Activated CD4-positive, alpha-beta T cell treated with anti-CD3 and anti-CD28 coated beads, Interleukin-2, Interleukin-6, amounts not matched to agents 100 ng/mL and 50 ng/mL, durations not matched to agents 16 hours and 8 hours (primary cell): ENCODE results near the gene ADAMTS8.
A peak's percentile ranks its signal among the peaks of the same experiment; 100 is the strongest.

Experiments
- DNase-seq: peaks from one replicate; pipeline ENCODE4 v3.0.0-alpha.2; 2020

The ADAMTS8 gene

GRCh38 chr11:130391711-130392110 lies 36.7 kb downstream of the ADAMTS8 start:
- no peak for DNase-seq

DNA sequence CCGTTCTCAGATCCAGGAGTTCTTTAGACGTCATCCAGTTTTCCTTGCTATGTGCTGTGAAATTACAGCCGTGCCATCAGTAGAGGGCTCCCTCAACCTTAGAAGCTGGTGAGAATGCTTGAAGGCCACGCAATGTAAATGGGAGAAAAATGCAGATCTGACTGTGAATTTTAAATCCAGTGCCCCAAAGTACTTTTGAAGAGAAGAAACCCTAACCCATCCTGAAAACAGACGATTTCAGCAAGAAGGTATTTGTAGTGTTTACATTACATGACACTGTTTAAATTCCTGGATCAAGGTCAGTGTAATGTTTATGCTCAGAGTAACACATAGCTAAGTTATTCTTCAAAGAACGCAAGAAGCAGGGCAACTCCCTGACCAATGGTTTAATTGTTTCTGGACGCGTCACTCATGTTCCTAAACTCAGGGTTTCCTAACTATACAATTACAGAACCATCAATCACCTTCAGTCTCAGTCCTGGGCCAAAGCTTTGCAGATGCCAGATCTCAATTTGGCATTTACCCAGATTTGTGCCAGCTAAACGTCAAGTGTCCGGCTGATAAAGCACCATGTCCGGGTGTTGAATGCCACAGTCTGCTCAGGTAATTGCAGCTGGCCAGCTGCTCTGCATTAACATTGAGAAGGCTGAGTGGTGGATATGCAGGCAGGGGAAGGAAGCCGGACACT lies 38.2 kb downstream of the ADAMTS8 start:
- DNase-seq = no peak

GRCh38 chr11:130389335-130389935 lies 39.0 kb downstream of the ADAMTS8 start:
- no peak for DNase-seq

- peak; percentile 25 for DNase-seq
Observed at GRCh38 chr11:130388607-130389205, 39.7 kb downstream of the ADAMTS8 start.

GRCh38 chr11:130386056-130386455 lies 42.4 kb downstream of the ADAMTS8 start:
- no peak for DNase-seq

- no peak for DNase-seq
Observed at GRCh38 chr11:130383344-130384211, 44.8 kb downstream of the ADAMTS8 start.

DNA sequence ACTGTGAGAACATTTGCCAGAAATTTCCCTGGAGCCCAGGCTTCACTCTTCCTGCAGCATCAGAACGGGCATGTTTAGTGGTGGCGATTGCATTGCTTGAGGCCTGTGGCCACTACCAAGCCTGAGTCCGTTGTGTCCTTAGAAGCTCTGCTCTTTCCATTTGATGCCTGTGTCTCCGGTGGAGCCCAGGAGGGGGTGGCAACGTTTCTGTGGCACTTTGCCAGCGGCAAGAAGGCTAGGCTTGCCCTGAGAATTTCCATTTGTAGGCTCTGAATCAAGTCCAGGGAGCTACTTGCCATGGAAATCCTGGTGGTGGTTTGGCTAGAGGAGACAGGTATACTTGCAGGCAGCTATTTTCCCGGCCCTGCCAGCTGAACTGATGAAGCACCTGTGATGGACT lies 47.1 kb downstream of the ADAMTS8 start:
- DNase-seq = no peak

GRCh38 chr11:130380778-130381177 lies 47.6 kb downstream of the ADAMTS8 start:
- DNase-seq = no peak

GRCh38 chr11:130379276-130379675 lies 49.1 kb downstream of the ADAMTS8 start:
- no peak for DNase-seq

DNA sequence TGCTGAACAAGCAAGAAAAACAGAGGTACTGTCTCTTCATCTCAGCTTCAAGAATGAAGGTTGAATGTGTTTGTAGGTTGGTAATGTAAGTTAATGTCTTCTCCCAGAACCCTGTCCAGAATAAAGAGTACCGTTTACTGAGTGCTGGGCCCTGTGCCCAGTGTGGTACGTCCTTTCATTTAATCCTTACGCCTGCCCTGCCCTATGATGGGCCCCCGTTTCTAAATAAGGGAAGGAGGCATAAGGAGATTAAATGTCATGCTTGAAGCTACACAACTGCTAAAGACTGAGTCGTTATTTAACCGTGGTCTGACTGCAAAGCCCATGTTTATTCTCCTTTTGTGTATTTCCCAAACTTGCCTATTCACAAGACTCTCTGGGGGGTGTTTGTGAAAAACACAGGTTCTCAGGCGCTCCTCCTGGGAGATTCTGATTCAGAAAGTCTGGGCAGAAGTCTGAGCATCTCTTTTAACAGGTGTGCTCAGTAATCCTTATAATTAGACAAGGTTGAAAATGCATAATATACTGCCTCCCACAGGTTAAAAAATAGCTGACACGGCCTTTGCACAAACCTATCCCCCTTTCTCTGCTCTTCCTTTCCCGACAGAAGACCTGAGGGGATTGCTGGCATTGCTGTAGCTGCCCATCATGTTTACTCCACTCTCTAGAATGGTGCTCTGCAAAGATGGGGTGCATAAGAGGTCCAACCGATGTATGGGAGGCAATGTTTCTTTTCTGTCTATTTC lies 57.4 kb downstream of the ADAMTS8 start:
- DNase-seq = no peak

DNA sequence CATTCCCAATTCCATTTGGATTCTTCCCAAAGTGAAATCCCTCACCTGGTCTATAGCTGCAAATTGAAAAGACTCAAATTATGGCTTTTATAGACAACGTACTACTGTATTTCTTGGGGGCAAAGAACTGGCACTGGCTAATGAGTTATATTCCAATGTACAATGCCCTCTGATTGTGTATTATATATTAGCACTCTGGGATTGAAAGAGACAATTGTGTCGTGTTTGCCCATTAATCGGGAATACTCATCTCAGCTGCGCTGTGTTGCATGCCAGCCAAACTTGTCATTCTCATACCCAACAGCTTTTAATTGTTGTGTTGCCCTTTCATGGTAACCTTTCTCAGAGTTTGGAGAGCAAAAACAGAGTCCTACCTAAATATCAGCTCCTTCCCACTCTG lies 58.7 kb downstream of the ADAMTS8 start:
- no peak for DNase-seq

DNA sequence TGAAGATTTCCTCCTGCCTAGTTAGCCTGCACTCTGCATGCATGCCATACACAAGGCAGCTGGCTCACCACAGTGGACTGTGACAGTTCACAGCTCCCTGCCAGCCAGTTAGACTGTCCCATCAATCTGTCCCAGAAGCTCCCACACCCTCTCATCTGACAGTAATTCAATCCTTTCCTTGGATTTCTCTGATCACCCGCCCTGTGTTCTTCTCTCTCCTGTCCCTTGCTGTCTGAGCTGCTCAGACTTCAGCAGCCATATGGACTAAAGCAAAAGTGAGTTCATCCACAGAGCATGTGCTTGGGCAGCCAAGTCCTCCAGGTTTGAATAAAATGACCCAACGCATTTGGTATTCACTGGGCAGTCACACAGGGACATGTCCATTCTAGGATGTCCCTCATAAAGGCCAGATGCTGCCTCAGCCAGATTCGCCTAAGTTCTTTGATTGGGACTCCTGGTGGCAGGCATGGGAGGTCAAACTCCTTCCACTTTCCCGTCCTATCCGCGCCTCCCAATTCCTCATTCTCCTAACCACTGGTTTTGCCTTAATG lies 59.2 kb downstream of the ADAMTS8 start:
- DNase-seq = no peak

- no peak for DNase-seq
Observed at GRCh38 chr11:130359419-130359818, 69.0 kb downstream of the ADAMTS8 start.

GRCh38 chr11:130358398-130358797 lies 70.0 kb downstream of the ADAMTS8 start:
- no peak for DNase-seq
